WTC11 (cell line): ENCODE results near the gene PRKCQ. TPM values are rescaled to one million over a fixed set of nuclear protein-coding genes. Genes with fewer than 3 reads are reported as not detected.
A peak's percentile ranks its signal among the peaks of the same experiment; 100 is the strongest.

ENCODE experiments used
- ATAC-seq: fragments of 200-7000 bp; cut with Tn5 transposase; 2 replicates; pipeline ENCODE4 v1.10.0; 2021; ENCODE audit warnings: mild to moderate bottlenecking, moderate library complexity
- CTCF ChIA-PET: fragments of 300-600 bp; sonication (Branson Sonifier 250); formaldehyde crosslinking; loops from one replicate; lab custom pipeline; 2021; ENCODE audit warnings: antibody characterized with exemption; lab: Charles Lee
- POLR2A ChIA-PET: fragments of 350-600 bp; sonication (Branson Sonifier 250); formaldehyde crosslinking; loops from one replicate; lab custom pipeline; 2021; ENCODE audit warnings: antibody characterized with exemption; lab: Charles Lee
- DNase-seq: peaks from one replicate; pipeline ENCODE4 v3.0.0; 2021; ENCODE audit warnings: low spot score
- H3K27ac Mint-ChIP-seq: 2 replicates; pipeline ENCODE4 v1.8.0; 2021; ENCODE audit warnings: mixed read lengths
- H3K27me3 Mint-ChIP-seq: 2 replicates; pipeline ENCODE4 v1.8.0; 2021; ENCODE audit warnings: low read depth, mild to moderate bottlenecking, moderate library complexity, mixed read lengths
- H3K36me3 Mint-ChIP-seq: 2 replicates; pipeline ENCODE4 v1.8.0; 2021; ENCODE audit warnings: mixed read lengths
- H3K4me1 Mint-ChIP-seq: 2 replicates; pipeline ENCODE4 v1.8.0; 2022; ENCODE audit warnings: mixed read lengths
- H3K4me3 Mint-ChIP-seq: 2 replicates; pipeline ENCODE4 v1.8.0; 2021; ENCODE audit warnings: mild to moderate bottlenecking, moderate library complexity, mixed read lengths
- H3K9me3 Mint-ChIP-seq: 2 replicates; pipeline ENCODE4 v1.8.0; 2021; ENCODE audit warnings: mixed read lengths
- AR ChIP-seq: fragments of 250-450 bp; sonication (Bioruptor Pico); IDR thresholded peaks from 2 replicates; pipeline ENCODE4 v1.9.0; 2021; ENCODE audit warnings: mild to moderate bottlenecking
- CDX4 ChIP-seq: fragments of 250-450 bp; sonication (Bioruptor Pico); IDR thresholded peaks from 2 replicates; pipeline ENCODE4 v1.9.0; 2021; ENCODE audit warnings: moderate library complexity, mild to moderate bottlenecking, inconsistent platforms, borderline replicate concordance
- CREB1 ChIP-seq: sonication (generic); formaldehyde crosslinking; IDR thresholded peaks from 2 replicates; pipeline ENCODE4 v1.8.0; 2023; ENCODE audit warnings: mild to moderate bottlenecking, missing genetic modification reagents
- CREM ChIP-seq: sonication (generic); formaldehyde crosslinking; IDR thresholded peaks from 2 replicates; pipeline ENCODE4 v1.8.1; 2022; ENCODE audit warnings: mild to moderate bottlenecking, missing genetic modification reagents, moderate library complexity
- ELF4 ChIP-seq: sonication (generic); formaldehyde crosslinking; IDR thresholded peaks from 2 replicates; pipeline ENCODE4 v1.8.1; 2022; ENCODE audit warnings: low read depth, mild to moderate bottlenecking, moderate library complexity, missing genetic modification reagents
- ERG ChIP-seq: fragments of 250-450 bp; sonication (Bioruptor Pico); IDR thresholded peaks from 2 replicates; pipeline ENCODE4 v1.8.0; 2021; ENCODE audit warnings: mild to moderate bottlenecking
- ESRRA ChIP-seq: sonication (generic); formaldehyde crosslinking; IDR thresholded peaks from 2 replicates; pipeline ENCODE4 v1.8.1; 2022; ENCODE audit warnings: mild to moderate bottlenecking, missing genetic modification reagents, borderline replicate concordance
- FOXP1 ChIP-seq: sonication (generic); formaldehyde crosslinking; IDR thresholded peaks from 2 replicates; pipeline ENCODE4 v1.8.0; 2022; ENCODE audit warnings: missing genetic modification reagents, mild to moderate bottlenecking, moderate library complexity, borderline replicate concordance
- FOXP4 ChIP-seq: sonication (generic); formaldehyde crosslinking; IDR thresholded peaks from 2 replicates; pipeline ENCODE4 v1.8.0; 2022; ENCODE audit warnings: mild to moderate bottlenecking, missing genetic modification reagents
- JUN ChIP-seq: sonication (generic); formaldehyde crosslinking; IDR thresholded peaks from 2 replicates; pipeline ENCODE4 v1.8.0; 2023; ENCODE audit warnings: mild to moderate bottlenecking, missing genetic modification reagents
- MYBL2 ChIP-seq: sonication (generic); formaldehyde crosslinking; IDR thresholded peaks from 2 replicates; pipeline ENCODE4 v1.8.1; 2023; ENCODE audit warnings: mild to moderate bottlenecking, moderate library complexity, missing genetic modification reagents
- NFE2L1 ChIP-seq: sonication (generic); formaldehyde crosslinking; IDR thresholded peaks from 2 replicates; pipeline ENCODE4 v1.8.1; 2023; ENCODE audit warnings: missing genetic modification reagents
- PRRX2 ChIP-seq: fragments of 250-450 bp; sonication (Bioruptor Pico); IDR thresholded peaks from 2 replicates; pipeline ENCODE4 v1.8.0; 2021; ENCODE audit warnings: mild to moderate bottlenecking
- SMAD3 ChIP-seq: sonication (generic); formaldehyde crosslinking; IDR thresholded peaks from 2 replicates; pipeline ENCODE4 v1.8.0; 2022; ENCODE audit warnings: missing genetic modification reagents, mild to moderate bottlenecking, borderline replicate concordance
- SMAD4 ChIP-seq: sonication (generic); formaldehyde crosslinking; IDR thresholded peaks from 2 replicates; pipeline ENCODE4 v1.8.0; 2022; ENCODE audit warnings: mild to moderate bottlenecking, missing genetic modification reagents
- ZNF138 ChIP-seq: sonication (generic); formaldehyde crosslinking; conservative IDR thresholded peaks from 2 replicates; pipeline ENCODE4 v1.8.1; 2022; ENCODE audit warnings: mild to moderate bottlenecking, moderate library complexity, missing genetic modification reagents
- ZNF219 ChIP-seq: sonication (generic); formaldehyde crosslinking; IDR thresholded peaks from 2 replicates; pipeline ENCODE4 v1.8.0; 2023; ENCODE audit warnings: missing genetic modification reagents, mild to moderate bottlenecking, borderline replicate concordance
- ZNF416 ChIP-seq: fragments of 250-450 bp; sonication (Bioruptor Pico); IDR thresholded peaks from 2 replicates; pipeline ENCODE4 v1.9.0; 2021; ENCODE audit warnings: mild to moderate bottlenecking, inconsistent platforms
- total RNA-seq: library from RNA; stranded (reverse); gene quantifications from 3 replicates; pipeline ENCODE4 v1.2.3, GENCODE V29; 2021

Gene PRKCQ
- total RNA-seq, 1 experiment from 2014 or later: 8.7 TPM

- TF ChIP-seq JUN (CRISPR knock-in tag): no peak
These were observed 378 bp upstream of the PRKCQ start (continued) for GRCh38 chr10:6580279-6581029.

- ChIA-PET CTCF (interaction anchor here (0.7 to 3.4 kb wide), 2 partner anchors 68 to 99 kb away, joined by 4 to 37 read pairs; no protein-coding TSS in a partner anchor), POLR2A (no interaction called here)
- Mint-ChIP-seq H3K4me3 (peak overlapping the region; percentile 79), H3K9me3 (no peaks in the 10 kb centered on the region), H3K27me3 (peaks cover 5% of the 10 kb centered on the region), H3K36me3 (peaks cover 15% of the 10 kb centered on the region), H3K4me1 (peaks cover 35% of the 10 kb centered on the region), H3K27ac (no peak overlapping the region)
- ATAC-seq (no peak), DNase-seq (no peak)
- no peak for TF ChIP-seq FOXP1 (CRISPR knock-in tag)
- TF ChIP-seq CDX4 (CRISPR knock-in tag): no peak
- TF ChIP-seq SMAD3: no peak
- TF ChIP-seq CREM: no peak
- no peak for TF ChIP-seq JUN (CRISPR knock-in tag)
- no peak for TF ChIP-seq ESRRA (CRISPR knock-in tag)
- no peak for TF ChIP-seq PRRX2 (CRISPR knock-in tag)
- no peak for TF ChIP-seq NFE2L1 (CRISPR knock-in tag)
- no peak for TF ChIP-seq CREB1
- no peak for TF ChIP-seq ZNF416 (CRISPR knock-in tag)
- TF ChIP-seq ZNF219 (CRISPR knock-in tag): no peak
- TF ChIP-seq SMAD4: no peak
- no peak for TF ChIP-seq ZNF138 (CRISPR knock-in tag)
These were observed 733 bp downstream of the PRKCQ start for GRCh38 chr10:6579183-6579903.

- Mint-ChIP-seq H3K27me3 (peaks cover 5% of the 10 kb centered on the region), H3K4me1 (peaks cover 35% of the 10 kb centered on the region), H3K27ac (no peak overlapping the region)
These were observed 1.3 kb downstream of the PRKCQ start for GRCh38 chr10:6578795-6579182.

More at GRCh38 chr10:6578795-6579182, 1.3 kb downstream of the PRKCQ start:
- peak overlapping the region; percentile 79 for H3K4me3 Mint-ChIP-seq
- H3K36me3 Mint-ChIP-seq: peaks cover 10% of the 10 kb centered on the region
- CTCF ChIA-PET: interaction anchor here (0.7 kb wide), 1 partner anchor 98 kb away, joined by 4 read pairs; no protein-coding TSS in a partner anchor
- DNase-seq (no peak), ATAC-seq (no peak)
- TF ChIP-seq AR: no peak
- no peak for TF ChIP-seq ELF4 (CRISPR knock-in tag)
- no peak for TF ChIP-seq ERG (CRISPR knock-in tag)
- no peak for TF ChIP-seq FOXP4
- no peak for TF ChIP-seq MYBL2
- POLR2A ChIA-PET: no interaction called here
- no peaks in the 10 kb centered on the region for H3K9me3 Mint-ChIP-seq
